ENCODE results near the gene HIGD1C.

Gene HIGD1C

DNA sequence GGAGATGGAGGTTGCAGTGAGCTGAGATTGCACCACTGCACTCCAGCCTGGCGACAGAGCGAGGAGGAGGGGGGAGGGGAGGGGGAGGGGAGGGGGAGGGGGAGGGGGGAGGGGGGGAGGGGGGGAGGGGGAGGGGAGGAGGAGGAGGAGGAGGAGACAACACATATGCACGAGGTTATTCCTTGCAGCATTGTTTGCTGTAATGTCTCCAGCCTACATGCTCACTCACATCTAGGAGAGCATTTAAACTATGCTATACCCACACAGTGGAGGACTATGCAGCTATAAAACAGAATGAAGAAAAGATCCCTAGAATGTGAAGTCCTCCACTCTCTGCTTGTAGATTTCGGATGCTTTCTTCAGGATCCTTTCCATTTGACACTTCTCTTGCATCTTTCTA lies 3.5 kb upstream of the HIGD1C start:
- H3K4me3 ChIP-seq (replicated peaks; ENCODE audit: insufficient read depth, low read length): no peak overlapping the region
- no peaks in the 10 kb centered on the region for H3K27me3 ChIP-seq (ENCODE audit: insufficient read depth, poor library complexity, severe bottlenecking)
- no peak for DNase-seq (ENCODE audit: low read depth in 1 of 2, low spot score in 1 of 2)
- TF ChIP-seq GABPA (IDR thresholded peaks at IDR 0.05; ENCODE audit: low read depth) (no peak), POLR2AphosphoS5 (IDR thresholded peaks at IDR 0.05; ENCODE audit: low read depth) (no peak), SPI1 (IDR thresholded peaks at IDR 0.05; ENCODE audit: borderline replicate concordance, low read depth) (no peak)
- TF ChIP-seq, protein P1, sequence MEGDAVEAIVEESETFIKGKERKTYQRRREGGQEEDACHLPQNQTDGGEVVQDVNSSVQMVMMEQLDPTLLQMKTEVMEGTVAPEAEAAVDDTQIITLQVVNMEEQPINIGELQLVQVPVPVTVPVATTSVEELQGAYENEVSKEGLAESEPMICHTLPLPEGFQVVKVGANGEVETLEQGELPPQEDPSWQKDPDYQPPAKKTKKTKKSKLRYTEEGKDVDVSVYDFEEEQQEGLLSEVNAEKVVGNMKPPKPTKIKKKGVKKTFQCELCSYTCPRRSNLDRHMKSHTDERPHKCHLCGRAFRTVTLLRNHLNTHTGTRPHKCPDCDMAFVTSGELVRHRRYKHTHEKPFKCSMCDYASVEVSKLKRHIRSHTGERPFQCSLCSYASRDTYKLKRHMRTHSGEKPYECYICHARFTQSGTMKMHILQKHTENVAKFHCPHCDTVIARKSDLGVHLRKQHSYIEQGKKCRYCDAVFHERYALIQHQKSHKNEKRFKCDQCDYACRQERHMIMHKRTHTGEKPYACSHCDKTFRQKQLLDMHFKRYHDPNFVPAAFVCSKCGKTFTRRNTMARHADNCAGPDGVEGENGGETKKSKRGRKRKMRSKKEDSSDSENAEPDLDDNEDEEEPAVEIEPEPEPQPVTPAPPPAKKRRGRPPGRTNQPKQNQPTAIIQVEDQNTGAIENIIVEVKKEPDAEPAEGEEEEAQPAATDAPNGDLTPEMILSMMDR (IDR thresholded peaks at IDR 0.05; ENCODE audit: insufficient read depth, low read length): no peak
- TF ChIP-seq, protein P2, sequence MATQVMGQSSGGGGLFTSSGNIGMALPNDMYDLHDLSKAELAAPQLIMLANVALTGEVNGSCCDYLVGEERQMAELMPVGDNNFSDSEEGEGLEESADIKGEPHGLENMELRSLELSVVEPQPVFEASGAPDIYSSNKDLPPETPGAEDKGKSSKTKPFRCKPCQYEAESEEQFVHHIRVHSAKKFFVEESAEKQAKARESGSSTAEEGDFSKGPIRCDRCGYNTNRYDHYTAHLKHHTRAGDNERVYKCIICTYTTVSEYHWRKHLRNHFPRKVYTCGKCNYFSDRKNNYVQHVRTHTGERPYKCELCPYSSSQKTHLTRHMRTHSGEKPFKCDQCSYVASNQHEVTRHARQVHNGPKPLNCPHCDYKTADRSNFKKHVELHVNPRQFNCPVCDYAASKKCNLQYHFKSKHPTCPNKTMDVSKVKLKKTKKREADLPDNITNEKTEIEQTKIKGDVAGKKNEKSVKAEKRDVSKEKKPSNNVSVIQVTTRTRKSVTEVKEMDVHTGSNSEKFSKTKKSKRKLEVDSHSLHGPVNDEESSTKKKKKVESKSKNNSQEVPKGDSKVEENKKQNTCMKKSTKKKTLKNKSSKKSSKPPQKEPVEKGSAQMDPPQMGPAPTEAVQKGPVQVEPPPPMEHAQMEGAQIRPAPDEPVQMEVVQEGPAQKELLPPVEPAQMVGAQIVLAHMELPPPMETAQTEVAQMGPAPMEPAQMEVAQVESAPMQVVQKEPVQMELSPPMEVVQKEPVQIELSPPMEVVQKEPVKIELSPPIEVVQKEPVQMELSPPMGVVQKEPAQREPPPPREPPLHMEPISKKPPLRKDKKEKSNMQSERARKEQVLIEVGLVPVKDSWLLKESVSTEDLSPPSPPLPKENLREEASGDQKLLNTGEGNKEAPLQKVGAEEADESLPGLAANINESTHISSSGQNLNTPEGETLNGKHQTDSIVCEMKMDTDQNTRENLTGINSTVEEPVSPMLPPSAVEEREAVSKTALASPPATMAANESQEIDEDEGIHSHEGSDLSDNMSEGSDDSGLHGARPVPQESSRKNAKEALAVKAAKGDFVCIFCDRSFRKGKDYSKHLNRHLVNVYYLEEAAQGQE (IDR thresholded peaks at IDR 0.05; ENCODE audit: insufficient replicate concordance, low read depth): no peak
- H3K27ac ChIP-seq (replicated peaks): no peak overlapping the region

- no peaks in the 10 kb centered on the region for H3K27me3 ChIP-seq (ENCODE audit: insufficient read depth, poor library complexity, severe bottlenecking)
- no peak for DNase-seq (ENCODE audit: low read depth in 1 of 2, low spot score in 1 of 2)
- no peak overlapping the region for H3K4me3 ChIP-seq (replicated peaks; ENCODE audit: insufficient read depth, low read length)
- TF ChIP-seq SPI1 (IDR thresholded peaks at IDR 0.05; ENCODE audit: borderline replicate concordance, low read depth): no peak
- TF ChIP-seq, protein P2 (IDR thresholded peaks at IDR 0.05; ENCODE audit: insufficient replicate concordance, low read depth): no peak
- no peak for TF ChIP-seq POLR2AphosphoS5 (IDR thresholded peaks at IDR 0.05; ENCODE audit: low read depth)
- TF ChIP-seq GABPA (IDR thresholded peaks at IDR 0.05; ENCODE audit: low read depth): no peak
- TF ChIP-seq, protein P1 (IDR thresholded peaks at IDR 0.05; ENCODE audit: insufficient read depth, low read length): no peak
- no peak overlapping the region for H3K27ac ChIP-seq (replicated peaks)
Measured at GRCh38 chr12:50949801-50950302, 2.5 kb upstream of the HIGD1C start.

GRCh38 chr12:50951112-50951511 lies 1.2 kb upstream of the HIGD1C start:
- no peak overlapping the region for H3K4me3 ChIP-seq (replicated peaks; ENCODE audit: insufficient read depth, low read length)
- TF ChIP-seq GABPA (IDR thresholded peaks at IDR 0.05; ENCODE audit: low read depth): no peak
- TF ChIP-seq, protein P2 (IDR thresholded peaks at IDR 0.05; ENCODE audit: insufficient replicate concordance, low read depth): no peak
- no peak for TF ChIP-seq POLR2AphosphoS5 (IDR thresholded peaks at IDR 0.05; ENCODE audit: low read depth)
- TF ChIP-seq, protein P1 (IDR thresholded peaks at IDR 0.05; ENCODE audit: insufficient read depth, low read length): no peak
- no peak for TF ChIP-seq SPI1 (IDR thresholded peaks at IDR 0.05; ENCODE audit: borderline replicate concordance, low read depth)
- DNase-seq (ENCODE audit: low read depth in 1 of 2, low spot score in 1 of 2): peak in 1 of 2 experiments; percentile 74
- H3K27me3 ChIP-seq (ENCODE audit: insufficient read depth, poor library complexity, severe bottlenecking): no peaks in the 10 kb centered on the region
- H3K27ac ChIP-seq (replicated peaks): peak overlapping the region; percentile 44
